DMS 273 treated with DMSO at 0.1 percent for 48 hours (cell line): ENCODE results near the gene JAM3.

Experiments used
- DNase-seq: peaks from one replicate; lab custom pipeline; 2025; lab: John Stamatoyannopoulos, UW

JAM3 gene

DNA sequence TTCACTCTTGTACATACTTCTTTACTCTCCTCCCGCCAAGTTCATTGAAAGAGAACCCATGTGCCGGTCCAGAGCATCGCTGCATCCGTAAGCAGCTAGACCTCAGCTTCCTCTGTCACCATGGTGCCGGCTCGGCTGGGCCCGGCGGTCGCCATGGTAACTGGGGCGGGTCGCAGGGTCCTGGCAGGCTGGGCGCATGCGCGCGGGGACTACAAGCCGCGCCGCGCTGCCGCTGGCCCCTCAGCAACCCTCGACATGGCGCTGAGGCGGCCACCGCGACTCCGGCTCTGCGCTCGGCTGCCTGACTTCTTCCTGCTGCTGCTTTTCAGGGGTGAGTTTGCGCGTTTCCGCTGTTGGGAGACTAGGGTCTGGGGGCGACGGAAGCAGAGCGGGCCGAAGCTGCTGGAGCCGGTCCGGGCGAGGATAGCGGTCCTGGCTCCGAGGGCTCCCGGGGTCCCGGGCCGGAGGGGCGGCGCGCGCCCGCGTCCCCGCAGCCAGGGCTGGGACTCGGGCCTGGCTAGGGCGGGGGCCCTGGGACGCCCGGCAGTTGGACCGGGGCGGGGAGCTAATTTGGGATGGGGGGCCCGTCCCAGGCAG is at the start of gene JAM3:
Gene JAM3 (plus strand): TSS at position 244 of the 597 bp plus-strand sequence. CDS start 12 bp downstream, at position 256.
- DNase-seq = peak; percentile 68

DNA sequence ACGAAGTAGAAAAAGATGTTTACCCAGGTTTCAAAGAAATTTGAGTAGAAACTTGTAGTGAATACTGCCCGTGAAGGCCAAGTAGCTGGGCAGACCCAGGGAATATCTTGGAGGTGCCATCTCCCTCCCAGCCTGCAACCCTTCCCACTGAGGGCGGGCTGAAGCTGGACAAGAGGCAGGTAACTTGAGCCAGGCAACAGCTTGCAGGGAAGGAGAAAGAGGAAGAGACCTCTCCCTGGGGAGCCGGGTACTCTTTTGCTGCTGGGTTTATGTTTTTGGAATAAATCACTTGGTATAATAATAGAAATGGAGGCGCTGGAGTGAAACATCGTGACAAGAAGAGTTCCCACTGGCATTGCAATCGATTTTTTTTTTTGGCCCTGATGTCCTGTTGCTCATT is 49.4 kb upstream of the JAM3 start:
- peak; percentile 48 for DNase-seq

DNA sequence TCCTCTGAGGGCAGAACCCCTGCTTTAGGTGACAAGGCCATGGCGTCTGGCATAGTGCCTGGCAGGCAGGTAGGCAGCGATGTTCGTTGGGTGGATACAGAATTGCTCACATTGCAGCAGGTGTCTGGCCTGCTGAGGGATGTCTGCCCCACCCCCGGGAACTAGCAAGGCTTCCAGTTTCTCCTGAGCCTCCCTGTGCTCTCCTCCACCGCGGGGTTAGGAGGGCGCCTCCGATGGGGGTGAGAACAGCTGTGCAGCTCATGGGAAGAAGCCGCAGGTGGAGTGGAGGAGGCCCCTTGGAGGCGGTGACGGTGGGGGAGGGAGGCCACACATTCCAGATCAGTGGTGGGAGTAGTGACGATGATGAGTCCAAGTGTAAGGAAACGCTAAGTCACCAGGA is 48.3 kb upstream of the JAM3 start:
- no peak for DNase-seq

DNA sequence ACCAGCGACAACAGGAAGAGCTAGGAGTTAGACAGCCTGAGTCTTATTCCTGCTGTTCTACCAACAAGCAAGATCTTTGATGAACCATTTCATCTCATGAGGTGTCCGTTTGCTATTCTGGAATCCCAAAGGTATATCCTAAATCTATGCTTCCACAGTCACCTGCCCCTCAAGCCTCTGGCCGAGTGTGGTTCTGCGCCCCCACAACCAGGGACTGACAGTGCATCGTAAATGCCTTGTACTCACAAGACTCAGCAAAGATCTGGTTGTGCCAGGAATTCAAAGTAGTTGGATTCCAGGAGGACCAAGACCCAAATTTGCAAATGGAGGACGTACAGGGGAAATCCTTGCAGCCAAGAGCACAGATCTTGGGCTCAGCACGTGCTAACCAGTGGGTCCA is 47.5 kb upstream of the JAM3 start:
- no peak for DNase-seq

DNA sequence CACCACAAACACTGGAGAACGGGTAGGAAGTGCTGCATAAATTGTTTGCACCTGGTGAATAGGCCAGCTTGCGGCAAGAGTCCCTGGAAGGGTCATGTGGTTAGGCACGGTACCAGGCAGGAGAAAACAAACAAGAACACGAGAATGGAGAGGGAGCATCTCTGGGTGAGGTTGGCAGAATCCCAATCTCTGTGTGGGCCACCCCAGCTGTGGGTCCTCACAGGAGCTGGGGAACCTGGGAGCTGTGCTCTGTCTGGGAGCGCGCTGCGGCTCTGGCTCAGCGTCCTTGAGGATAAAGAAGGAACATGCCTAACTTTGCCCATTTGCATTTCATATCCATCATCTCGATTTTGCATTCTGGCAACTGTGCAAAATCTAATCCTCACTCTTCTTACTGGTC is 46.1 kb upstream of the JAM3 start:
- DNase-seq = no peak

DNA sequence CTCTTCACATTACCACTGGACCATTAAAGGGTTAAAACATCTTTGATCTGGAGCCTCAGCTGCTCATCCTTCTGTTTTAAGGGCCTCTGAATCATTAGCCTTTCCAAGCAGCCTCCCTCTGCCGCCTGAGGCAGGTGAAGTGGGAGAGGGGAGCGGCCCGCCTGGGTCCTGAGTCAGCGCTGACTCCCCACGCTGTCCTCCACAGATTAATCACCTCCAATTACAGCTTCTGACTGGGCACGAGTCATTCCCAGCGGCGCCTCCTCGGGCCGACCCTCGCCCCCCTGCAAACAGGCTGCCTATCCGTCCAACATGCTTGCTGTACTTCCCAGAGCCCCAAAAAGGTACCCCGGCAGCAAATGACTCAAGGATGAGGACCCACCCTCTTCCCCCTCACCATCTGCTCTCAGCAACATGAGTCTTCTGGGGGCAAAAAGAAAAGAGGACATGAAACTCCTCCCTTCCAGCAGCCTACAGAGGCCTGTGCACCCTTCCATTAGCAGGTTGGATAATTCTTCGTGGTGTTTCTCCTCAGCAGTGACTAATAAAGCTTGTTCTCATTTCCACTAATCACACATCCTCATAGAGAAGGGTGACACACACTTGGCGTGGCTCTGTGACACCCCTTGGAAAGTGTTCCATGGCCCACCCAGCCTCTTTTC is 44.3 kb upstream of the JAM3 start:
- DNase-seq = no peak

DNA sequence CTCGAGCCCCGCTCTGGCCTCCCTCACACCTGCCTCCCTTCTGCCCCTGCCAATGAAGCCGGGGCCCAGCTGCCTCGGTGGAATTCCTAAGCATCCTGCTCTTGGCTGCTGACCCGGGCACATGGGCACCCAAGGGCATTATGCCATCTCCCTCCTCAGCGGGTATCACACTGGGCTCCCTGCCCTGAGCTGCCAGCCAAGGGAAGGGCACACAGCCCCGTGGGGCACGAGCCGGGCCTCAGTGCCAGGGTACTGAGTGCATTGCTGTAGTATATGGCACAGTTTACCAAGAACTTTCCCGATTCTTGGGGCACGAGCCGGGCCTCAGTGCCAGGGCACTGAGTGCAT is 43.8 kb upstream of the JAM3 start:
- DNase-seq = no peak

DNA sequence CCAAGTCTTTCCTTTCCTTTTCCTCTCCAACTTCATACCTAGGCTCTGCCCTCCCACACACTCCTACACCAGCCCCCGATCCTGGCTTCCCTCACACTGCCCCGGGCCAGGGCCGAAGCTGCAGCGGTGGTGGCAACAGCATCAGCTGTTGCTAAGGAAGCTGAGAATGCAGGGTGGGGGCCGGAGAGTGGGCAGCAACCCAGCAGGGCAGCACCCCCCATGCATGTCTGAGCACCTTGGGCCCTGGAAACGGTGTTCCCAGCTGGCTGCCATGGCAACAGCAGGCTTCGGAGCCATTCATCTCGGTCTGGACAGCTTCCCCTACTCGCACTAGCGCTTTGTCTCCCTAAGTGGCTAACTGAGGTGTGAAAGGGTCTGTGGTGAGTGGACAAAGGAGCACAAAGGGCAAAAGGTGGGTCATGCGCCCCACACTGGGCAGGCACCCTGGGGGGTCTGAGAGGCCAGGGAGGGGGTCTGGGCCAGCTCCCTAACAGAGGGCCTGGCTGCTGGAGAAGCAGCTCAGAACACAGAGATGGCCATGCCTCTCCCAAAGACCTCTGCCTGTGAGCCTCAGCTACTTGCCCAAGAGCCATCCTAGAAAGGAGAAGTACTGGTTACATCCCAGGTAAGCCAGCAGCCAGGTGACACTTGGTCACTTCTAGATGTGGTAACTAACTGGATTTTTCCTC is 42.1 kb upstream of the JAM3 start:
- DNase-seq = no peak

DNA sequence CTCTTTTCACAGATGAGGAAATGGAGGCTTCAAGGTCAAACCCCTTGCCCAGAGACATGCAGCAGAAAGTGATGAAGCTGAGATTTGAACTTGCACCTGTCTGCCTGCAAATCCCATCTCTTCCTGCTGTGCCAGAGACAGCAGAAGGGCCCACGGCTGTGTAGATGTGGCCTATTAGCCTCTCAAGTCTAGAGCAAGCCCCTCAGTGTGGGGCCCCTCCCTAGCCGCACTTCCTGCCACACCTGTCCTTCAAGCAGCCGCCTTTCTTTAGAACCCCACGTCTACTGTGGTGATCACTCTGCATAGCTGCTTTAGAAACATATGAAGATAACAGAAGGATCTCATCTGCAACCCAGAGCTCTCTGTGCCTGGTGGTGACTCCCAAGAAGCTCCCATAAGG is 41.2 kb upstream of the JAM3 start:
- no peak for DNase-seq

DNA sequence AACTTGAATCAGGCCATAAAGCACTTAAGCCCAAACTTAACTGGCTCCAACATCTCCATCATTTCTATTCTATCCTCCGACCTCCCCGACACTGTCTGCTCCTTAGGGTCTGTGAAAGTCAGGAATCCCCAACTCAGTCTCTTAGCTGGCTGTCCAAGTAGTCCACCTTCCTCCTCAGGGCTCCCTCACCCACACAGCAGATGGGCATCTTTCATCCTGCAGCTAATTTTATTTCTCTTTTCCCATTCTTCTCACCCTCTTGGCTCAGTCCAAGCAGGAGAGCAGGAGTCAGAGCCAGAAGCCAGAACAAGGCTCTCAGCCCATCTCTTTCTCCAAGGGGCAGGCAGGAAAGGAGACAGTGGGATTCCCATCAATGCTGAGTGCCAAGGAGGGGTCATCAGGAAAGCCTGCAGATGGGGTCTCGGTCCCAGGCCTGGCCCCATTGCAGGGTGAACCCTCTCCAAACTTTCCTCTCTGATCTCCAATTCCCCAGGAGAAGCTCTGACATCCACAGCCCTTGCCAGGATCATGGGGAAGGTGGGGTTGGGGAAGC is 40.4 kb upstream of the JAM3 start:
- DNase-seq = no peak

DNA sequence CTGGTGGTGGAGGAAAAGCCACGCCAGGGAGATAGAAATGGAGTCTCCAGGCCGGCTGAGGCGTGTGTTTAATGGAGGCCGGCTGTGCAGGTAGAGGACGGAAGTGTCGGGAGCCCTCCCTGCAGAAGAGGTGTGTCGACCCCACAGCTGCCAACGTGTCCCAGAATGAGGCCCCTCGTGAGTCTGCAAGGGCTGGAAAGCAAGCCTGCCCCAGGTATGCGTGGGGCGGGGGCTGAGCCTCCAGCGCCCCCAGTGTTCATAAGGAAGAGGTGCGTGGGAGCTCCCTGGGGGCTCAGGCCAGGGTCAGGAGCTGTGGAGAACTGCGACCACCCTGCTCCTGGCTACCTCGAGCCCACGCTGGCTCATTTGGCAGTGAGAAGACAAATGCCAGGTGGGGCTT is 38.0 kb upstream of the JAM3 start:
- no peak for DNase-seq

DNA sequence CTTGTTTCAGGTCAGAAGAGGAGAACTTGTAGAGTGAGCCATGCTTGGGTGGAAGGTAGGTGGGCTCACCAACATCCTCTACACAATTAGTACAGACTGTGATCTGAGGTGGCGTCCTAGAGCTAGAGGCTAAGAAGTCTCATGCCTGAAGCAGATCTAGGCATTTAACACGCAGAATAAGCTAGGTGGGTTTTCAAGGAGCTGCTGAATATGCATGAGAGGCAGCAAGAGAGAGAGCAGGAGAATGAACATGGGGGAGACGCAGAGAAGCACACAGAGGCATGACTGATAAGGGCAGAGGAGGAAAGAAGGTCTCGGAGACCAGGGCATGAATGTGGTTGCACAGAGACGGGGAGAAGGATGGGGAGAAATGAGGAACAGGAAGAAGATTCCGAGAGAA is 36.8 kb upstream of the JAM3 start:
- no peak for DNase-seq

DNA sequence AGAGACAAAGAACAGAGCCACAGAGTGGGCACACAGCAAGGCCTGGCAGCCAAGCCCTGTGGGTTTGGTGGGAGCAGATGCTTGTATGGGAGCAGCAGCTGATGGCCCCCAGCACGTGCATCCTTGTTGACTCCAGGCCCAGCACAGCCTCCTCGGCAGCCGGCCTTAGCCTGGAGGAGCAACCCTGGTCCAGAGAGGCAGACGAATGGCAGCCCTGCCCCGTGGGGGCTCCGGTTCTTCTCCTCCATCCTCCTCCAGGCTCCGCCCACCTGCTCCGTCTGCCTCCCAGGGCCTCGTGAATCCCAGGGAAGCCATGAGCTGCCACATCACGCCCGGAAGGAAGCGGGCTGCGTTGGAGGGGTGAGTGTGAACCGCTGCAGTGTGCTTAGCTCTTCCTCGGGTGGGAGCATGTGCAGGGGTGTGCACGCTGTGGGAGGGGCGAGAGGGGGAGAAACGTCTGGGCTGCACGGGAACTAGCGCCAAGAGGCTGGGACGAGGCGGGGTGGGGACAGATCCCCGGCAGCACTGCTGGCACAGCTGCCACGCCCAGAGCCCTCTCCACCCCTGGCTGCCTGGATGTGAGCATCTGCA is 36.3 kb upstream of the JAM3 start:
- DNase-seq = peak; percentile 81

DNA sequence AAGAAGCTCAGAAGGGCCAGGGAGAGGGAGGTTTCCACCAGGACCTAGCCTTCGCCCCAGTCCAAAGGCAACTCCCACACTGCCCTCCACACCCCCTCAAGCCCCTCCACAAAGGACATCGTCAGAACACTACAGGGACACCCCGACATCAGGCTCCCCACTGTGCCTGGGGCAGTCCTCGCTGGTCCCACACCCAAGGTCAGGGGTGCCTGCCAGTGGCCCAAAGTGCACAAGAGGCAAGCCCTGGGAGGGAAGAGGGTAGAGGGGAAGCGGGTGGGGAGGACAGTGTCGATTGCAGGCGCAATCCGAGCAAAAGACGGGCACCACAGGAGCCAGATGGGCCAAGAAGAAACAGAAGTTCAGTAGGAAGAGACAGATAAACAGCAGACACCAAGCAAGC is 35.6 kb upstream of the JAM3 start:
- peak; percentile 60 for DNase-seq

DNA sequence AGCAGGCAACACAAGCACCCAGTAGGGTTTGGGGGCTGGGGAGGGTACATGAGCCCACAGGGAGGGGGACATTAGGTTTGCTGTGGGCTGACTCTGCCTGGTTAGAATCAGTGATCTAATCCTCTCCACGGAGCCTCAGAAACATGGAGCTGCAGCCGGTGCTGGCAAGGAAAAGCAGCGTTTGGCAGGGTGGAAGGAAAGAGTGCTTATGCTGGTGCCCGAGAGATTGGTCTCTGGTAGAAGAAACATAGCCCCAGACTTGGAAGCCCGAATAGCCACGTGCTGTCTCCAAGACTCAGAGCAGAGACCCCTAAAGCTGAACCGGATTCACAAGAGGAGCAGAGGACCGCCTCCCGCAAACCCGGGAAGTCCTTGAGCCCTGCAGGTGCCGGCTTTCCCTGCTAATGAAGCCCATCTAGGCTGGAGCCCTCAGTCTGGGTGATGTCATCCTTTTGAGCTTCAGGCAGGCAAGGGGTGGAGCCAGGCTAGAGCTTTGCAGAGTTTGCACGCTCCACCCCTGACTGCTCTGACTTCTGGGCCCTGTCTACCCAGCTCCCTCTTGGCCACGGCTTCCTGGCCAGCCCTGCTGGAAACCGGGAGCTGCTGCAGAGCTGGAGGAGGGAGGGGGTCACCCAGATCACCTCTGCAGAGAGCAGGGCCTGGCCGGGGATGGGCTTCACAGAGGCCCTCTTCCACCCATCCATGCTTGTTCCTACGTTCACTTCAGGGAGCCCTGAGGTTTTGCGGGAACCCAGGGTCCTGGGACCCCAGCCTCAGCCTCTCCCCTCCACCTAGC is 35.0 kb upstream of the JAM3 start:
- DNase-seq = peak; percentile 85

DNA sequence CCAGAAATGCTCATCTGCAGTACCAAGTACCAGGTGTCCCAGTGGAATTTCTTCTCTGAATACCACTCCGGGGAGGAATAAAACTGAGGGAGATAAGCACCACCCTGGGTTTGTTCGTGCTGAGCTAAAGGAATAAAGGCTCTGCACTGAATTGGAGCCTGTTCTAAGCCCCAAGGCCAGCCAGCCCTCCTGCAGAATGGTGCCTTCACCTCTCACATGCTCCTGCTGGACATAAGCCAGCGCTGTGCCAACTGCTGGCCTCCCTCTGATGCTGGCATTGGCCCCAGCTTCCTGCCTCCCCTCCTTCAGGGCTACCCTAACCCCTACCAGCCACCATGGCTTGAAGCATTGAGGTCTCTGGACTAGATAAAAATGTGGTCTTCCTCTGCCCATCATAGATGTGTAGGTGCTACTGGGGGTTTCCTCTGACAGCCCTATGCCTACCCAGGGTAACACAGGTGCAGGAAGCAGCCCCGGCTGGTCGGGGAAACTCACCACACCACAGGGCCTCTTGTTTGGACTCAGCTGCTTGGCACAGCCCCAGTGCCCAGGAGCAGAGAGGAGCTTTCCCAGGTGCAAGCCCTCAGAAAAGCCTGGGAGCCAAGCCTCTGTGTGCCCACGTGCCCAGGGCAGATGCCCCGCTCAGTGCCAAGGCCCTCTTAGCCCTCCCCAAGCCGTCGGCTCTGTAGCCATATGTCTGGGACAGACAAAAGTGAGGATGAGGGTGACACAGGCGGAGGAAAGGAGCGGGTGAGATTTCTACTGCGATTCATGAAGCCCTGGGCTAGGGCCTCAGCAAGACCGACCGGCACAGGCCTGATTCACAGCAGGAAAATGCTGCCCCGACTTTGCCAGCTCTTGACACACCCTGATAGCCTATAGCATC is 34.1 kb upstream of the JAM3 start:
- peak; percentile 11 for DNase-seq

DNA sequence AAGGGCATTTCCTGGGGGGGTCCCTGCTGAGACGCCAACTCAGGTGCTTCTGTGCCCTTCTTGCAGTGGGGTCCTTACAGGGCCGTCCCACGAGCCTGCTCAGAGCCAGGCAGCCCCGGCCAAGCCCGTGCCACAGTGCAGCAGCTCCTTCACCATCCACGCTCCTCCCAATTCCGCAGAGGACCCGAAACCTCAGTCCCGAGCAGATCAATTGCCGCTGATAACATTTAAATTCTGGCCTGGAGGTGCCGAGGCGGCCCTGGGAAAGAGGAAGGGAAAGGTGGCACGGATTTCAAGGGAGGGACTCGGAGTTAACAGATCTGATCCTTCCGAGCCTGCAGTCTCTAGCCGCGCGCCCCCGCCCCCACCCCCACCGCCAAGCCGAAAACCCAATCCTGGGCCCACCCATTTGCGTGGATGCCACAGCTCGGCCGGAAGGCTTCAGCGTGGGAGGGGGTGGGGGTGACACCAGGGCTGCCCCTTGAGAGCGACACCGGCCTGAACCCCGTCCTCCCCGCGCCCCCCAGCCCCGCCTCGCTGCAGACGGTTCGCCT is 32.3 kb upstream of the JAM3 start:
- no peak for DNase-seq

DNA sequence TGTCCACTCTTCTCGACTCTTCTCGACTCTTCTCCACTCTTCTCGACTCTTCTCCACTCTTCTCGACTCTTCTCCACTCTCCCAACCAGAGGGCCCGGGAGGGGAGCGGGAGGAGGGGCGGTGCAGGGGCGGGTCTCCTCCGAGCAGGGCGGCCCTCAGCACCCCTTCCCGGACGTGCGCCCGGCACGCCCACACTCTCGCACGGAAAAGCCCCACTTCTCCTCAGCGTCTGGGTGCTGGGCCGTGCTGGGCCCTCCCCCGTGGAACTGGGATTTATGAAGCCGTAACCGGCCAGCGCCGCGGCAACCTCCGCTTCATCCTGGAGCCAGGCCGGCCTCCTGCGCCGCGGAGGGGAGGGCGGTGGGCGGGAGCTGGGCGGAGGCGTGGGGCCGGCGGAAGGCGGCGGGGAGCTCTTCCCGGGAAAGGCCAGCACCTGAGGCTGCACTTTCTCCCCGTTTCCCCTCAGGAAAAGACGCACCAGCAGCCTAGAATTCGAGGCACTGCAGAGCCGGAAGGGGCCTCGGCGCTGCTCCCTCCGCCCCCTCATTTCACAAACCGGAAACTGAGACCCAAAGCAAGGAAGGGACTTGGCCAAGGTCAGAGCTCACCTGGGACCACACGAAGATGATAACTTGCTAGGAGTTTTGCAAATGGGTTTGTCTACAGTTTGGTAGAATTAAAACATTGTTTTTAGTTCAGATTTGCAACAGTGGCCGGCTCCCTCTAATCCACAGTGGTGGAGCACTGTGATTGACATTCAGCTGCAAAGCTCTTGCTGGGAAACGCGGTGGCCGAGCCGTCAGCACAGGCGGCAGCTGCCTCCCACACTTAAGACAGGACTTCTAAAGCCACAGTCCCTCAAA is 31.6 kb upstream of the JAM3 start:
- no peak for DNase-seq

DNA sequence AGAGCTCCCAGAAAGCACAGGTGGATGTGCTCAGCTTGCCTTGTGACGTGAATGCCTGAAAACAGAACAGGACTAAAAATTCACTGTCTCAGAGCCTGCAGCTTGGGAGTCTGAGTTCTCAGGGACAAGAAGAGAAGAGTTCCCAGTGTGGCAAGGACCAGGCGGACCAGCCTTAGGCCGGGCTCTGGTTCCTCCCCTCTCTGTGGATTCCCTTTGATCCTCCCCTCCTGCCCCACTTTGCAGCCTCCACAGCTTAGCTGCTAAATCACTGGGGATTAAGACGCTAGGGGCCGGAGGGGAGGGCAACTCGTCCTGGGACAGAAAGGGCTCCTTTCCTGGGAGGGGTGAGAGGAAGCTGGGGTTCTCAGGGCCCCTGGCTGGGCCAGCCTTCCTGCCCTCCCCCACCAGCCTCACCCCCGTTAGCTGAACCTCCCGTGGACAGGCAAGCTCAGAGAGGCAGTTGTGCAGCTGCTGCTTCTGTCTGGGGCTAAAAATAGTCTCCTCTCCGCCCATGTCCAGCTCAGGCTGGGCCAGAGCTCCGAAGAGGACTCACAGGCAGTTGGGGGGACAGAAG is 29.9 kb upstream of the JAM3 start:
- no peak for DNase-seq
